ENCODE results near the gene CLEC18C.
"Not testable (repeated sequence)": the region's sequence is repeated elsewhere in the genome, so short reads cannot be mapped to it uniquely, and the experiment has no call there.

- not testable (repeated sequence) for TF ChIP-seq CTCF, POLR2A (IDR thresholded peaks at IDR 0.05)
Observed at GRCh38 chr16:70224645-70225044, 51.1 kb downstream of the CLEC18C start.
